ENCODE data around the gene HINFP. TPM values are rescaled to one million over a fixed set of nuclear protein-coding genes. Genes with fewer than 3 reads are reported as not detected.

The HINFP gene
- total and polyA plus RNA-seq, 9 of the 15 experiments (the other 6 are each of a cell fraction or from before 2014, with no cell fraction given), result 13.8 to 34.1 (median 22.5) TPM

GRCh38 chr11:119118946-119119345, 2.4 kb upstream of the HINFP start:
- no TSS peak for BruUV-seq (replicated peaks)
- H3K4me1 ChIP-seq (replicated peaks in 1 of 2; ENCODE audit: control insufficient read depth in 2 of 2, insufficient read depth in 2 of 2, low read length in 2 of 2), result peaks cover 20 to 21% of the 10 kb centered on the region in 2 experiments
- H3K27ac ChIP-seq (ENCODE audit: extremely low read depth, low read depth, low read length), result no peak overlapping the region
- WGBS (ENCODE audit: insufficient coverage, low coverage, missing lambda C conversion rate), result 100% methylated on average over 1 of the region's 1 CpG
- ATAC-seq (no peak), FAIRE-seq (no peak), DNase-seq (ENCODE audit: extremely low read depth in 1 of 4, low spot score in 3 of 4) (no peak)
- CTCF ChIA-PET (ENCODE audit: low intra/inter-chr PET ratio), result no interaction called here
- TF ChIP-seq NR1H2 (CRISPR knock-in tag; IDR thresholded peaks at IDR 0.05), result no peak
- no peak for TF ChIP-seq ZNF740 (CRISPR knock-in tag; IDR thresholded peaks at IDR 0.05)
- TF ChIP-seq ZNF740 (tag; IDR thresholded peaks at IDR 0.05), result no peak
- no peak for TF ChIP-seq HBP1 (CRISPR knock-in tag; IDR thresholded peaks at IDR 0.05)
- TF ChIP-seq KLF13 (tag; IDR thresholded peaks at IDR 0.05; ENCODE audit: borderline replicate concordance, low read depth), result no peak
- no peak overlapping the region for H3K4me2 ChIP-seq (ENCODE audit: insufficient read depth, low read length)
- no peaks in the 10 kb centered on the region for H3K27me3 ChIP-seq (ENCODE audit: control insufficient read depth in 2 of 2, insufficient read depth in 2 of 2, low read length in 2 of 2)
- no peaks in the 10 kb centered on the region for H3K9me3 ChIP-seq (replicated peaks; ENCODE audit: control insufficient read depth, insufficient read depth, low read depth, low read length)
- no peak overlapping the region for H3K4me3 ChIP-seq
- peaks cover 24% of the 10 kb centered on the region for H3K79me2 ChIP-seq (ENCODE audit: control insufficient read depth, insufficient read depth, low read length)
- no peaks in the 10 kb centered on the region for H4K20me1 ChIP-seq (replicated peaks; ENCODE audit: control insufficient read depth, insufficient read depth, low read length)
- in situ Hi-C loops (cut with MboI) (no loop called here), intact Hi-C loops (cut with micrococcal nuclease) (no loop called here)
- no peaks in the 10 kb centered on the region for H3K9me1 ChIP-seq (ENCODE audit: control insufficient read depth, insufficient read depth, low read length)
- POLR2A ChIA-PET, result interaction anchor here (1.2 to 1.8 kb wide), 3 partner anchors 9 to 24 kb away, joined by 3 to 10 read pairs (median 6); partner anchors contain the start of gene C2CD2L
- H3K36me3 ChIP-seq (ENCODE audit: control insufficient read depth, insufficient read depth, low read length), result peaks cover 52% of the 10 kb centered on the region
- H2AFZ ChIP-seq (ENCODE audit: low read depth, low read length), result no peak overlapping the region
- H3K9ac ChIP-seq (ENCODE audit: insufficient read depth in 1 of 2, low read depth in 2 of 2, low read length in 2 of 2), result no peak overlapping the region
